Neural progenitor cell (in vitro differentiated cells): Measurements from ENCODE around the gene MAPKBP1. TPM values are rescaled to one million over a fixed set of nuclear protein-coding genes. Genes with fewer than 3 reads are reported as not detected.

Experiments
- DNase-seq: peaks from one replicate; pipeline ENCODE4 v3.0.0-alpha.2; 2016; ENCODE audit warnings: low spot score
- H2AFZ ChIP-seq: fragments of 200-600 bp; sonication (generic); replicated peaks from 2 replicates; pipeline ENCODE4 v1.6.1; 2016; ENCODE audit warnings: antibody characterized with exemption
- H3F3A ChIP-seq: fragments of 200-600 bp; sonication (generic); 2 replicates; pipeline ENCODE4 v1.6.1; 2016; ENCODE audit warnings: antibody characterized with exemption, low read depth
- H3K27ac ChIP-seq: fragments of 200-600 bp; sonication (generic); 2 replicates; pipeline ENCODE4 v1.5.1; 2016; ENCODE audit warnings: mild to moderate bottlenecking
- H3K27me3 ChIP-seq: fragments of 200-600 bp; sonication (generic); 2 replicates; pipeline ENCODE4 v1.6.1; 2016; ENCODE audit warnings: mild to moderate bottlenecking, moderate library complexity
- H3K36me3 ChIP-seq: fragments of 200-600 bp; sonication (generic); 2 replicates; pipeline ENCODE4 v1.5.1; 2016
- H3K4me1 ChIP-seq: fragments of 200-600 bp; sonication (generic); 2 replicates; pipeline ENCODE4 v1.6.1; 2016; ENCODE audit warnings: mixed run types
- H3K4me2 ChIP-seq: fragments of 200-600 bp; sonication (generic); 2 replicates; pipeline ENCODE4 v1.6.1; 2016
- H3K4me3 ChIP-seq: fragments of 200-600 bp; sonication (generic); 2 replicates; pipeline ENCODE4 v1.5.1; 2016
- H3K79me2 ChIP-seq: fragments of 200-600 bp; sonication (generic); 2 replicates; pipeline ENCODE4 v1.6.1; 2016; ENCODE audit warnings: low read depth
- H3K9ac ChIP-seq: fragments of 200-600 bp; sonication (generic); 2 replicates; pipeline ENCODE4 v1.6.1; 2016
- H3K9me3 ChIP-seq: fragments of 200-600 bp; sonication (generic); 2 replicates; pipeline ENCODE4 v1.5.1; 2016; ENCODE audit warnings: low read depth
- H4K20me1 ChIP-seq: fragments of 200-600 bp; sonication (generic); 2 replicates; pipeline ENCODE4 v1.6.1; 2016; ENCODE audit warnings: low read depth
- H3K27ac Mint-ChIP-seq: 3 replicates; pipeline ENCODE4 v1.8.0; 2021; ENCODE audit warnings: mixed read lengths
- H3K27me3 Mint-ChIP-seq: 2 replicates; pipeline ENCODE4 v1.8.0; 2022; ENCODE audit warnings: low read depth, mild to moderate bottlenecking, inconsistent platforms, moderate library complexity, mixed read lengths; ENCODE audit not compliant: insufficient read depth
- H3K36me3 Mint-ChIP-seq: 3 replicates; pipeline ENCODE4 v1.8.0; 2021; ENCODE audit warnings: mixed read lengths
- H3K4me1 Mint-ChIP-seq: 3 replicates; pipeline ENCODE4 v1.8.0; 2021; ENCODE audit warnings: mixed read lengths
- H3K4me3 Mint-ChIP-seq: 3 replicates; pipeline ENCODE4 v1.8.0; 2021; ENCODE audit warnings: mild to moderate bottlenecking, moderate library complexity, mixed read lengths
- H3K9me3 Mint-ChIP-seq: 3 replicates; pipeline ENCODE4 v1.8.0; 2020; ENCODE audit warnings: mixed read lengths
- EZH2 ChIP-seq: fragments of 200-600 bp; sonication (generic); IDR thresholded peaks from 2 replicates; pipeline ENCODE4 v1.6.1; 2017; ENCODE audit warnings: antibody characterized with exemption, mild to moderate bottlenecking, moderate library complexity
- EZH2phosphoT487 ChIP-seq: fragments of 200-600 bp; sonication (generic); IDR thresholded peaks from 2 replicates; pipeline ENCODE4 v1.6.1; 2017; ENCODE audit warnings: antibody characterized with exemption
- total RNA-seq: library from RNA; depleted of rRNA; stranded (reverse); fragments of >200 nt; gene quantifications from 2 replicates; pipeline ENCODE4 v1.2.3, GENCODE V29; 2015; ENCODE audit warnings: low replicate concordance
- TF ChIP-seq, protein P1 (sequence below): fragments of 200-600 bp; sonication (generic); IDR thresholded peaks from 2 replicates; pipeline ENCODE4 v1.5.1; 2017; ENCODE audit warnings: antibody characterized with exemption, mild to moderate bottlenecking

Gene MAPKBP1
- total RNA-seq, 1 donor from 2014 or later: 10.1 TPM

DNA sequence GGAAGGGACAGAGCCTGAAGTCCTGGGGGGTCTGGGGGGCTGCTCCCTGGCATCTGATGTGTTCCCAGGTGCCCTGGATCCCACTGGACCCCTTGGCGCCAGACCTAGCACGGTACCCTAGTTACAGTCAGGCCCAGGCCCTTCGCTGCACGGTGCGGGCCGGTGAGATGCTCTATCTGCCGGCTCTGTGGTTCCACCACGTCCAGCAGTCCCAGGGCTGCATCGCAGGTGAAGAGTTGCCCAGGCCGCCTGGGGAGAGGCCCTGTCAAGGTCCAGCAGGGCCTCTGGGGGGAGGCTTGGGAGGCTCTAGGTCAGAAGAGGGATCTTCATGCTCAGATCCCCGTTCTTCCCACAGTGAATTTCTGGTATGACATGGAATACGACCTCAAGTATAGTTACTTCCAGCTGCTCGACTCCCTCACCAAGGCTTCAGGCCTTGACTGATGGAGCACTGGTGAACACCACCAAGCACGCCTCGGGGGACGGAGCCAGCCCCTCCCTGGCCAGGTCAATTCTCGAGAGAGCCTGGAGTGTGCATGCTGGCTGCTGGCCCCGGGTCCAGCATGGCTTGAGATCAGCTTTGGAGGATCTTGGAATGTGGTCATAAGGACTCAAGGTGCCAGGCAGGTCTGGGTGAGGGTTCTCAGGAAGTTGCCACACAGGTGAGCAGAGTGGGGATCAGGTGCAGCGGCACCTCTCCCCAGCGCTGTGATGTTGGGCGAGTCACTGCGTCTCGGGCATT is 62.6 kb downstream of the MAPKBP1 start:
- Histone ChIP-seq H3K27ac (no peak overlapping the region), H3K27me3 (no peaks in the 10 kb centered on the region), H2AFZ (no peak overlapping the region), H3K4me2 (no peak overlapping the region), H3K36me3 (no peaks in the 10 kb centered on the region), H3K9me3 (no peaks in the 10 kb centered on the region), H3K9ac (no peak overlapping the region), H3F3A (no peaks in the 10 kb centered on the region), H3K4me1 (no peaks in the 10 kb centered on the region), H3K79me2 (no peaks in the 10 kb centered on the region), H3K4me3 (no peak overlapping the region), H4K20me1 (no peaks in the 10 kb centered on the region)
- H3K4me3 Mint-ChIP-seq: no peak overlapping the region
- no peak for DNase-seq
- TF ChIP-seq EZH2: no peak
- no peak for TF ChIP-seq EZH2phosphoT487
- TF ChIP-seq, protein P1, sequence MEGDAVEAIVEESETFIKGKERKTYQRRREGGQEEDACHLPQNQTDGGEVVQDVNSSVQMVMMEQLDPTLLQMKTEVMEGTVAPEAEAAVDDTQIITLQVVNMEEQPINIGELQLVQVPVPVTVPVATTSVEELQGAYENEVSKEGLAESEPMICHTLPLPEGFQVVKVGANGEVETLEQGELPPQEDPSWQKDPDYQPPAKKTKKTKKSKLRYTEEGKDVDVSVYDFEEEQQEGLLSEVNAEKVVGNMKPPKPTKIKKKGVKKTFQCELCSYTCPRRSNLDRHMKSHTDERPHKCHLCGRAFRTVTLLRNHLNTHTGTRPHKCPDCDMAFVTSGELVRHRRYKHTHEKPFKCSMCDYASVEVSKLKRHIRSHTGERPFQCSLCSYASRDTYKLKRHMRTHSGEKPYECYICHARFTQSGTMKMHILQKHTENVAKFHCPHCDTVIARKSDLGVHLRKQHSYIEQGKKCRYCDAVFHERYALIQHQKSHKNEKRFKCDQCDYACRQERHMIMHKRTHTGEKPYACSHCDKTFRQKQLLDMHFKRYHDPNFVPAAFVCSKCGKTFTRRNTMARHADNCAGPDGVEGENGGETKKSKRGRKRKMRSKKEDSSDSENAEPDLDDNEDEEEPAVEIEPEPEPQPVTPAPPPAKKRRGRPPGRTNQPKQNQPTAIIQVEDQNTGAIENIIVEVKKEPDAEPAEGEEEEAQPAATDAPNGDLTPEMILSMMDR: no peak
- peaks cover 9% of the 10 kb centered on the region for H3K36me3 Mint-ChIP-seq
- no peak overlapping the region for H3K27ac Mint-ChIP-seq
- peaks cover 3% of the 10 kb centered on the region for H3K27me3 Mint-ChIP-seq
- no peaks in the 10 kb centered on the region for H3K4me1 Mint-ChIP-seq
- no peaks in the 10 kb centered on the region for H3K9me3 Mint-ChIP-seq

DNA sequence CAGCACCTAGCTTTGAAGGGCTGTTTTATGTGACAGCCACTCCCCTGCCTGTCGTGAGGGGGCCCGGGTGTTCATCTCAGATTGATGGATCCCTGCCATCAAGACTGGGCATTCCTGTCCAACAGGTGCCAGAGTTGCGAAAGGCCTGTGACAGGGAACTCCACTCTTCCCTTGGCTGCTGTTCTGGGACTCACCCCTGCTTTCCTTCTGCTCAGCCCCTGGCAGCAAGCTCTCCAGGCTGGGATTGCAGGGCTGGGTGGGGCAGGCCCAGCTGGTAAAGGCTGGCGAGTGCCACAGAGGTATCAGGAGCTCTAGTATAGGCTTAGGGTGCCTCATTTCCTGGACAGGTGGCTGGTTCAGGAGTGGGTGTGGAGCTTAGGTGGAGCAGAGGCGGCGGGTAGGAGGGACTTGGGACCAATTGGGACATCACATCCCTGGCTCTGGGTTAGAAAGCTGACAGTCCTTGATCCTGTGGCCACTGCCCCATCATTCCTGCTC is 64.2 kb downstream of the MAPKBP1 start, which contains the start of gene PLA2G4B:
Gene PLA2G4B (plus strand): TSS at position 448 of the 498 bp plus-strand sequence. CDS start 67 bp downstream, outside the sequence.
- TF ChIP-seq, protein P1: no peak
- no peak for TF ChIP-seq EZH2
- no peak for TF ChIP-seq EZH2phosphoT487
- no peaks in the 10 kb centered on the region for H4K20me1 ChIP-seq
- Mint-ChIP-seq H3K9me3 (no peaks in the 10 kb centered on the region), H3K27ac (no peak within 1 kb of the TSS), H3K4me1 (peaks cover 5% of the 10 kb centered on the region), H3K4me3 (no peak within 1 kb of the TSS), H3K27me3 (peaks cover 3% of the 10 kb centered on the region), H3K36me3 (peaks cover 3% of the 10 kb centered on the region)
- H3F3A ChIP-seq: no peaks in the 10 kb centered on the region
- H3K27me3 ChIP-seq: no peaks in the 10 kb centered on the region
- no peaks in the 10 kb centered on the region for H3K4me1 ChIP-seq
- H3K36me3 ChIP-seq: no peaks in the 10 kb centered on the region
- DNase-seq: no peak
- H3K79me2 ChIP-seq: no peaks in the 10 kb centered on the region
- H3K9ac ChIP-seq: no peak within 1 kb of the TSS
- H3K9me3 ChIP-seq: no peaks in the 10 kb centered on the region
- no peak within 1 kb of the TSS for H3K27ac ChIP-seq
- H3K4me3 ChIP-seq: no peak within 1 kb of the TSS
- H3K4me2 ChIP-seq: no peak within 1 kb of the TSS
- no peak within 1 kb of the TSS for H2AFZ ChIP-seq

DNA sequence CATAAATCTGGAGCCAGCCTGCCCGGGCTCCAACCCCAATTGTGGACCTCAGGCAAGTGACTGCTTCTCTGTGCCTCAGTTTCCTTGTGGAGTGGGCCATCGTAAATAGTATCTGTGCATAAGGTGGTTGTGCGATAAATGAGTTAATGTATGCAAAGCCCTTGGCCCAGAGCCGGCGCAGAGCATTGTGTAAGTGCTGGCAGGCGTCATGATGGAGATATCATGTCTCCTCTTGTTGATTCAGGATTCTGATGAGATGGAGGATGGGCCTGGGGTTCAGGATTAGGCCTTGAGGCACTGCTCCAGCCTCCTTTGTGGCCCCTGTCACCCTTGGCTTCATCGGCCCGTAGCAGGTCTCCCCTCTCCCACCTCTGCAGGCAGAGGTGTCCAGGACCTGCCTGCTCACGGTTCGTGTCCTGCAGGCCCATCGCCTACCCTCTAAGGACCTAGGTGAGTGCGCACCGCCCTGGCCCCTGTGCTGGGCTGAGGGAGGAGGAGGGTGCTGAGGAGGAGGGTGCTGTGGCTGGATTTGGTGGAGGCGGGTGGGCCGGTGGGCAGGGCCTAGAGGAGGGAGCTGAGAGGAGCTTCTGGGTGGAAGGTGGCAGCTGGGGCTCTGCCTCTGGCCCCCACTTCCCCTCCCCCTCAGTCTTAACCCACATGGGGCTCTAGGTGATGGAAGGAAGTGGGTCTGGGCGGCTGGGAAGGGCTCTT is 65.7 kb downstream of the MAPKBP1 start:
- H3F3A ChIP-seq: no peaks in the 10 kb centered on the region
- no peak overlapping the region for H3K4me2 ChIP-seq
- no peaks in the 10 kb centered on the region for H3K36me3 ChIP-seq
- H3K27ac Mint-ChIP-seq: no peak overlapping the region
- H3K27ac ChIP-seq: no peak overlapping the region
- DNase-seq: no peak
- no peak overlapping the region for H3K9ac ChIP-seq
- H3K4me1 ChIP-seq: no peaks in the 10 kb centered on the region
- no peak overlapping the region for H2AFZ ChIP-seq
- H3K36me3 Mint-ChIP-seq: peaks cover 3% of the 10 kb centered on the region
- H3K9me3 ChIP-seq: no peaks in the 10 kb centered on the region
- peaks cover 5% of the 10 kb centered on the region for H3K4me1 Mint-ChIP-seq
- TF ChIP-seq EZH2: no peak
- TF ChIP-seq EZH2phosphoT487: no peak
- TF ChIP-seq, protein P1: no peak
- H3K27me3 ChIP-seq: no peaks in the 10 kb centered on the region
- peaks cover 4% of the 10 kb centered on the region for H3K27me3 Mint-ChIP-seq
- no peaks in the 10 kb centered on the region for H3K79me2 ChIP-seq
- no peaks in the 10 kb centered on the region for H3K9me3 Mint-ChIP-seq
- no peak overlapping the region for H3K4me3 Mint-ChIP-seq
- no peak overlapping the region for H3K4me3 ChIP-seq
- H4K20me1 ChIP-seq: no peaks in the 10 kb centered on the region
